HCT116 (cell line): ENCODE results near the gene RNF186. TPM values are rescaled to one million over a fixed set of nuclear protein-coding genes. Genes with fewer than 3 reads are reported as not detected.

ENCODE experiments used
- ATAC-seq: fragments of 200-7000 bp; cut with Tn5 transposase; 2 replicates; pipeline ENCODE4 v1.9.1; 2020; ENCODE audit warnings: mild to moderate bottlenecking, moderate library complexity
- BruUV-seq: library from RNA; stranded (reverse); fragments of 400-500 nt; replicated peaks from 2 replicates; lab custom pipeline; 2021; lab: Mats Ljungman, UMichigan
- CTCF ChIA-PET: fragments of 300-600 bp; sonication (Branson Sonifier 250); formaldehyde crosslinking; loops from one replicate; lab custom pipeline; 2021; ENCODE audit warnings: antibody characterized with exemption; lab: Charles Lee
- POLR2A ChIA-PET: fragments of 300-600, 350-600 bp; sonication (Branson Sonifier 250); formaldehyde crosslinking; loops from one replicate; lab custom pipeline; 2021; ENCODE audit warnings: antibody characterized with exemption; lab: Charles Lee
- RAD21 ChIA-PET, 2 experiments: fragments of 300-600 bp; sonication (Branson Sonifier 250); formaldehyde crosslinking; loops; one replicate each; lab custom pipeline; 2023; ENCODE audit warnings: low total read pairs in 2 of 2; ENCODE audit not compliant: uncharacterized antibody in 2 of 2, unreplicated experiment in 2 of 2, low non-redundant PET in 1 of 2; lab: Charles Lee
- DNase-seq: peaks from one replicate; pipeline ENCODE4 v3.0.0-alpha.2; 2010; ENCODE audit warnings: low read depth, low spot score
- H2AFZ ChIP-seq: fragments of 200-600 bp; shearing (Covaris generic), sonication (generic); 2 replicates; pipeline ENCODE4 v1.6.1; 2017; ENCODE audit warnings: low read depth, mixed run types, mixed read lengths, antibody characterized with exemption, low read length; ENCODE audit not compliant: poor library complexity, severe bottlenecking
- H3K27ac ChIP-seq: 2 replicates; pipeline ENCODE4 v1.5.1; 2012; ENCODE audit warnings: low read depth, low read length
- H3K27me3 ChIP-seq: fragments of 200-600 bp; sonication (generic); 2 replicates; pipeline ENCODE4 v1.6.1; 2016; ENCODE audit warnings: mixed run types, low read length, mixed read lengths; ENCODE audit not compliant: insufficient read depth
- H3K36me3 ChIP-seq, 2 experiments: fragments of 200-500 bp in 1 of 2; fragments of 200-600 bp in 1 of 2; sonication (Bioruptor generic) in 1 of 2; sonication (generic) in 1 of 2; 2 replicates each; pipeline versions ENCODE4 v1.5.1 to v1.6.1; 2014 to 2016; ENCODE audit warnings: low read length in 2 of 2, inconsistent platforms in 1 of 2, mixed read lengths in 1 of 2, mixed run types in 1 of 2; ENCODE audit not compliant: insufficient read depth in 2 of 2, control insufficient read depth in 1 of 2
- H3K4me1 ChIP-seq, 2 experiments: fragments of 200-600 bp in 1 of 2; sonication (generic) in 1 of 2; 2 replicates each; pipeline versions ENCODE4 v1.5.1 to v1.6.1; 2012 to 2017; ENCODE audit warnings: low read length in 2 of 2, inconsistent platforms in 1 of 2, mild to moderate bottlenecking in 1 of 2, mixed read lengths in 1 of 2, mixed run types in 1 of 2, moderate library complexity in 1 of 2; ENCODE audit not compliant: insufficient read depth in 2 of 2, control insufficient read depth in 1 of 2
- H3K4me2 ChIP-seq: fragments of 200-600 bp; sonication (generic); 2 replicates; pipeline ENCODE4 v1.6.1; 2017; ENCODE audit warnings: mixed run types, low read length, mixed read lengths
- H3K4me3 ChIP-seq, 2 experiments: fragments of 200-600 bp in 1 of 2; sonication (generic) in 1 of 2; replicated peaks in 1 of 2; 2 replicates each; pipeline ENCODE4 v1.5.1; 2011 to 2016; ENCODE audit warnings: low read length in 2 of 2, control low read depth in 1 of 2, low read depth in 1 of 2, mild to moderate bottlenecking in 1 of 2, mixed read lengths in 1 of 2, mixed run types in 1 of 2
- H3K79me2 ChIP-seq: fragments of 200-600 bp; sonication (generic); 2 replicates; pipeline ENCODE4 v1.6.1; 2017; ENCODE audit warnings: mild to moderate bottlenecking, mixed run types, low read length, moderate library complexity, mixed read lengths; ENCODE audit not compliant: insufficient read depth
- H3K9ac ChIP-seq: fragments of 200-600 bp; sonication (generic); 2 replicates; pipeline ENCODE4 v1.6.1; 2016; ENCODE audit warnings: low read length, mixed read lengths
- H3K9me2 ChIP-seq: fragments of 200-600 bp; sonication (generic), shearing (Covaris generic); 2 replicates; pipeline ENCODE4 v1.6.1; 2017; ENCODE audit warnings: mixed run types, mild to moderate bottlenecking, moderate library complexity; ENCODE audit not compliant: insufficient read depth
- H3K9me3 ChIP-seq, 2 experiments: fragments of 200-500 bp in 1 of 2; fragments of 200-600 bp in 1 of 2; sonication (Bioruptor generic) in 1 of 2; sonication (generic) in 1 of 2; 2 replicates each; pipeline ENCODE4 v1.6.1; 2014 to 2017; ENCODE audit warnings: low read length in 2 of 2, mixed read lengths in 2 of 2, inconsistent platforms in 1 of 2, low read depth in 1 of 2, mild to moderate bottlenecking in 1 of 2, mixed run types in 1 of 2, moderate library complexity in 1 of 2; ENCODE audit not compliant: control insufficient read depth in 1 of 2, insufficient read depth in 1 of 2
- H4K20me1 ChIP-seq: fragments of 200-600 bp; sonication (generic), shearing (Covaris generic); 2 replicates; pipeline ENCODE4 v1.6.1; 2017; ENCODE audit warnings: mixed run types, mild to moderate bottlenecking, moderate library complexity; ENCODE audit not compliant: insufficient read depth
- CBX3 ChIP-seq: IDR thresholded peaks from 2 replicates; pipeline ENCODE4 v1.6.1; 2012; ENCODE audit warnings: low read depth
- CEBPB ChIP-seq: IDR thresholded peaks from 2 replicates; pipeline ENCODE4 v1.6.1; 2012; ENCODE audit warnings: low read depth
- EGR1 ChIP-seq: IDR thresholded peaks from 2 replicates; pipeline ENCODE4 v1.6.1; 2012; ENCODE audit warnings: low read depth
- ELF1 ChIP-seq: IDR thresholded peaks from 2 replicates; pipeline ENCODE4 v1.6.1; 2012; ENCODE audit warnings: low read depth, borderline replicate concordance
- EZH2phosphoT487 ChIP-seq: fragments of 200-600 bp; IDR thresholded peaks from 2 replicates; pipeline ENCODE4 v1.6.1; 2018; ENCODE audit warnings: antibody characterized with exemption, borderline replicate concordance
- JUND ChIP-seq: IDR thresholded peaks from 2 replicates; pipeline ENCODE4 v1.6.1; 2012
- POLR2AphosphoS5 ChIP-seq: IDR thresholded peaks from 2 replicates; pipeline ENCODE4 v1.6.1; 2011; ENCODE audit warnings: mild to moderate bottlenecking, low read depth, low read length, moderate library complexity
- RAD21 ChIP-seq: IDR thresholded peaks from 2 replicates; pipeline ENCODE4 v1.6.1; 2012; ENCODE audit warnings: low read depth, mild to moderate bottlenecking
- SIN3A ChIP-seq: IDR thresholded peaks from 2 replicates; pipeline ENCODE4 v1.6.1; 2012; ENCODE audit warnings: low read depth
- SP1 ChIP-seq: IDR thresholded peaks from 2 replicates; pipeline ENCODE4 v1.6.1; 2012; ENCODE audit warnings: low read depth
- SRF ChIP-seq: IDR thresholded peaks from 2 replicates; pipeline ENCODE4 v1.6.1; 2012; ENCODE audit warnings: low read depth
- TCF7L2 ChIP-seq: IDR thresholded peaks from 2 replicates; pipeline ENCODE4 v1.7.0; 2011; ENCODE audit warnings: borderline replicate concordance, inconsistent platforms; ENCODE audit not compliant: insufficient read depth, insufficient read length; ENCODE audit errors: extremely low read depth
- YY1 ChIP-seq: IDR thresholded peaks from 2 replicates; pipeline ENCODE4 v1.6.1; 2011; ENCODE audit warnings: low read length, low read depth, moderate library complexity, mild to moderate bottlenecking; ENCODE audit not compliant: insufficient replicate concordance; ENCODE audit errors: extremely low read depth
- ZNF274 ChIP-seq: fragments of 200-500 bp; sonication (Bioruptor generic); IDR thresholded peaks from 2 replicates; pipeline ENCODE4 v1.6.1; 2014; ENCODE audit warnings: mild to moderate bottlenecking, low read depth, low read length, inconsistent platforms
- intact Hi-C: fragments of 100-400 bp; cut with micrococcal nuclease; formaldehyde crosslinking; loops from 2 replicates; pipeline ENCODE4 v1.10.0; 2022
- total RNA-seq: library from RNA; stranded (reverse); gene quantifications from one replicate; pipeline ENCODE4 v1.2.1, GENCODE V29; 2021; ENCODE audit not compliant: unreplicated experiment
- TF ChIP-seq, protein P1 (sequence below): IDR thresholded peaks from 2 replicates; pipeline ENCODE4 v1.6.1; 2011; ENCODE audit warnings: mild to moderate bottlenecking, low read length, moderate library complexity; ENCODE audit not compliant: insufficient replicate concordance; ENCODE audit errors: extremely low read depth
- TF ChIP-seq, protein P2 (sequence below), 3 experiments: fragments of 200-600 bp in 1 of 3; sonication (generic) in 1 of 3; IDR thresholded peaks in 2 of 3; conservative IDR thresholded peaks in 1 of 3; 2 replicates each; pipeline ENCODE4 v1.5.1; 2012 to 2017; ENCODE audit warnings: low read depth in 2 of 3, low read length in 2 of 3, antibody characterized with exemption in 1 of 3, borderline replicate concordance in 1 of 3, control low read depth in 1 of 3, mild to moderate bottlenecking in 1 of 3, mixed read lengths in 1 of 3, mixed run types in 1 of 3, moderate library complexity in 1 of 3; ENCODE audit not compliant: insufficient read depth in 1 of 3
- TF ChIP-seq, protein P3 (sequence below): IDR thresholded peaks from 2 replicates; pipeline ENCODE4 v1.6.1; 2012

RNF186 gene
- total RNA-seq, 1 experiment from 2014 or later = not detected

DNA sequence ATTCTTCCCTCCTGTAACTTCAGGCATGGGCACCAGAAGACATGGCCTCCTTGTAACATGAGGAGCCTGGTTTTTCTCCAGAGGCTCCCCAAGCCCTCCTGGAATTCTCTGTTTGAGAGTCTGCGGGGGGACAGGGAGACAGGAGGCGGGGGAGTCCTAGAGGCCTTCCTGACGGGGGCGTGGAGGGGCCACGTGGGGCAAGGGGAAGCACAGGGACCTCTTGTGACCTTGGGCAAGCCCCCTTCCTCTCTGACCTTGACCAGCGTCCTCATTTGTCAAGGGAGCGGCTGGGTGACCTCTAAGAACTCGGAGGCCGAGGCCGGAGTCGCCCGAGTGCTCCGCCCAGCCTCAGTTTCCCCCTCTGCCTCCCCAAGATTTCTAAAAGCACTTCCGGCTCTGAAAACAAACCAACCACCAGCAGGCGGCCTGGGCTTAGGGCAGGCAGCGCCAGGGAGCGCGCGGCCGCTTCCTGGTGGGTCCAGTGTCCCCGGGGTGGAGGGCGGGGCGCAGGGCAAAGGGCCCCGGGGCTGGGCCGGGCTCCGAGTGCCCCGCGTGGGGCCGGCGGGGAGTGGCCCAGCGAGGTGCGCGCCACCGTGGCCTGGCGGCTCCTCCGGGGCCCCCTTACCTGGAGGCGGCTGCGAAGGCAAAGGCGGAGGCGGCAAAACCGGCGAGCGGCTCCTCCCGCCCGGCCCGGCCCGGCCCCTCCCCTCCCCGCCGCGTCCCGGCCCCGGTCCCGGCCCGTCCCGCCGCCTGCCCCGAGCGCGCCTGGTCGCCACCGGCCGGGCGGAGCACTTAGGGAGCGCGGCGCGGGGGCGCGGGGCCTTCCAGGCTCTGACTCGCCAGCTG lies 15.6 kb downstream of the RNF186 start, which contains the start of gene TMCO4 (continued):
- TF ChIP-seq POLR2AphosphoS5 (peak; percentile 60), SIN3A (no peak), RAD21 (no peak), ELF1 (no peak; the same call in 1 of the 2 replicates), SP1 (no peak), JUND (no peak), SRF (no peak)
- TF ChIP-seq, protein P1, sequence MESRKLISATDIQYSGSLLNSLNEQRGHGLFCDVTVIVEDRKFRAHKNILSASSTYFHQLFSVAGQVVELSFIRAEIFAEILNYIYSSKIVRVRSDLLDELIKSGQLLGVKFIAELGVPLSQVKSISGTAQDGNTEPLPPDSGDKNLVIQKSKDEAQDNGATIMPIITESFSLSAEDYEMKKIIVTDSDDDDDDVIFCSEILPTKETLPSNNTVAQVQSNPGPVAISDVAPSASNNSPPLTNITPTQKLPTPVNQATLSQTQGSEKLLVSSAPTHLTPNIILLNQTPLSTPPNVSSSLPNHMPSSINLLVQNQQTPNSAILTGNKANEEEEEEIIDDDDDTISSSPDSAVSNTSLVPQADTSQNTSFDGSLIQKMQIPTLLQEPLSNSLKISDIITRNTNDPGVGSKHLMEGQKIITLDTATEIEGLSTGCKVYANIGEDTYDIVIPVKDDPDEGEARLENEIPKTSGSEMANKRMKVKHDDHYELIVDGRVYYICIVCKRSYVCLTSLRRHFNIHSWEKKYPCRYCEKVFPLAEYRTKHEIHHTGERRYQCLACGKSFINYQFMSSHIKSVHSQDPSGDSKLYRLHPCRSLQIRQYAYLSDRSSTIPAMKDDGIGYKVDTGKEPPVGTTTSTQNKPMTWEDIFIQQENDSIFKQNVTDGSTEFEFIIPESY = no peak
- TF ChIP-seq, all 23 proteins: peak for 4

DNA sequence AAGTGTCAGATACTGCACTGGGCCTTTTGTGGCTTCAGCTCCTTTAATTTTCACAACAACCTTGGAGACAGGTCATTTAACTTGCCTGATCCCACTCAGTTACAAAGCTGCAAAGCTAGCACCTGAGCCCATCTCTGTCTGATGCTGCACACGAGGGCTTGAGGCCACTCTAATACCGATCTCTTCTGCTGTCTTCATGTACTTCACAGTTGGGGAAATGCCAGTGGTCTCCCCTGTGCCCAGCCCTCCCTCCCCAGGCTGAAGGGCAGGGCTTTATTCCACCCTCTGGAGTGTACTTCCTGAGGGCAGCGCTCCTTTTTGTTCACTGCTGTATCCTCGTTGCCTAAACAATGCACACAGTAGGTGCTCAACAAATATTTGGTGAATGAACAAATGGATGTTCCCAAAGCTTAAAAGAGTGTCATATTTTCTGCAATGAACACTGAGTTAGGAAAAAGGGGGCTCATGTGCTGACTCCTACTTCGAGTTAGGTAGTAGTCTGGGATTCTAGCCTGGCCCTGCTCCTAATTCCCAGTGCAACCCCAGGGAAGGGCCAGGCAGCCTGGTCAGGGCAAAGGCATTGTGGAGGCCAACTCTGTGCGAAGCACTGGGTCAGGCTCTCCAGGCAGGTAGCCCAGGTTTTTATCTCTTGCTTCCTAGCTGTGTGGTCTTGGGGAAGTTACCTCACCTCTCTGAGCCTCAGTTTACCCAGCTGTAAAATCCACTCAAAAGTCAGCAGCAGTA lies 16.4 kb downstream of the RNF186 start:
- ChIA-PET CTCF (interaction anchor here (1.0 kb wide), 1 partner anchor 13 kb away, joined by 3 read pairs; no protein-coding TSS in a partner anchor), POLR2A (interaction anchor here (0.5 kb wide), 1 partner anchor 147 kb away, joined by 7 read pairs; no protein-coding TSS in a partner anchor), RAD21 (no interaction called here)
- H3K27ac ChIP-seq = peak overlapping the region; percentile 68
- H3K9me3 ChIP-seq = no peaks in the 10 kb centered on the region
- ATAC-seq = no peak; the same call in 1 of the 2 replicates
- no peaks in the 10 kb centered on the region for H3K79me2 ChIP-seq
- H3K4me2 ChIP-seq = peak overlapping the region; percentile 94
- no peaks in the 10 kb centered on the region for H3K27me3 ChIP-seq
- no peaks in the 10 kb centered on the region; a peak in 1 of 4 replicates for H3K36me3 ChIP-seq
- no peak overlapping the region for H2AFZ ChIP-seq
- no peak for DNase-seq
- H3K4me3 ChIP-seq = peak overlapping the region; percentile 55 to 65
- BruUV-seq = TSS peak; percentile 45
- H3K4me1 ChIP-seq = peaks cover 15 to 25% of the 10 kb centered on the region in 2 experiments
- no peaks in the 10 kb centered on the region for H3K9me2 ChIP-seq
- no peaks in the 10 kb centered on the region for H4K20me1 ChIP-seq
- H3K9ac ChIP-seq = peak overlapping the region; percentile 73
- intact Hi-C loops = no loop called here
- TF ChIP-seq JUND (no peak), ZNF274 (no peak), CEBPB (no peak), SP1 (no peak), EGR1 (no peak), RAD21 (no peak), EZH2phosphoT487 (no peak), TCF7L2 (no peak), CBX3 (no peak), YY1 (no peak)
- TF ChIP-seq, protein P2, sequence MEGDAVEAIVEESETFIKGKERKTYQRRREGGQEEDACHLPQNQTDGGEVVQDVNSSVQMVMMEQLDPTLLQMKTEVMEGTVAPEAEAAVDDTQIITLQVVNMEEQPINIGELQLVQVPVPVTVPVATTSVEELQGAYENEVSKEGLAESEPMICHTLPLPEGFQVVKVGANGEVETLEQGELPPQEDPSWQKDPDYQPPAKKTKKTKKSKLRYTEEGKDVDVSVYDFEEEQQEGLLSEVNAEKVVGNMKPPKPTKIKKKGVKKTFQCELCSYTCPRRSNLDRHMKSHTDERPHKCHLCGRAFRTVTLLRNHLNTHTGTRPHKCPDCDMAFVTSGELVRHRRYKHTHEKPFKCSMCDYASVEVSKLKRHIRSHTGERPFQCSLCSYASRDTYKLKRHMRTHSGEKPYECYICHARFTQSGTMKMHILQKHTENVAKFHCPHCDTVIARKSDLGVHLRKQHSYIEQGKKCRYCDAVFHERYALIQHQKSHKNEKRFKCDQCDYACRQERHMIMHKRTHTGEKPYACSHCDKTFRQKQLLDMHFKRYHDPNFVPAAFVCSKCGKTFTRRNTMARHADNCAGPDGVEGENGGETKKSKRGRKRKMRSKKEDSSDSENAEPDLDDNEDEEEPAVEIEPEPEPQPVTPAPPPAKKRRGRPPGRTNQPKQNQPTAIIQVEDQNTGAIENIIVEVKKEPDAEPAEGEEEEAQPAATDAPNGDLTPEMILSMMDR (IDR thresholded peaks at IDR 0.05 in 2 of 3, conservative IDR thresholded peaks at IDR 0.05 in 1 of 3; ENCODE audit: borderline replicate concordance in 1 of 3, insufficient read depth in 1 of 3, low read depth in 2 of 3, low read length in 2 of 3) = no peak
- TF ChIP-seq, protein P3, sequence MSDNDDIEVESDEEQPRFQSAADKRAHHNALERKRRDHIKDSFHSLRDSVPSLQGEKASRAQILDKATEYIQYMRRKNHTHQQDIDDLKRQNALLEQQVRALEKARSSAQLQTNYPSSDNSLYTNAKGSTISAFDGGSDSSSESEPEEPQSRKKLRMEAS = no peak
